Thyroid gland (tissue), 4 donors: Measurements from ENCODE around the gene ADARB2.

Experiments
- POLR2A ChIP-seq, 2 donors: fragments of 450-650 bp; IDR thresholded peaks; one replicate each; pipeline ENCODE4 v1.6.1; 2017; ENCODE audit warnings: antibody characterized with exemption in 2 of 2, mild to moderate bottlenecking in 2 of 2, moderate library complexity in 1 of 2
- TF ChIP-seq, protein P1 (sequence below), 6 experiments: fragments of 200-600 bp in 3 of 6; fragments of 450-650 bp in 3 of 6; sonication (generic) in 3 of 6; IDR thresholded peaks; one replicate each; pipeline ENCODE4 v1.5.1; 2016 to 2019; ENCODE audit warnings: antibody characterized with exemption in 6 of 6, mild to moderate bottlenecking in 2 of 6, inconsistent platforms in 1 of 6, moderate library complexity in 1 of 6

- TF ChIP-seq POLR2A (IDR thresholded peaks at IDR 0.05): no peak
- TF ChIP-seq, protein P1, sequence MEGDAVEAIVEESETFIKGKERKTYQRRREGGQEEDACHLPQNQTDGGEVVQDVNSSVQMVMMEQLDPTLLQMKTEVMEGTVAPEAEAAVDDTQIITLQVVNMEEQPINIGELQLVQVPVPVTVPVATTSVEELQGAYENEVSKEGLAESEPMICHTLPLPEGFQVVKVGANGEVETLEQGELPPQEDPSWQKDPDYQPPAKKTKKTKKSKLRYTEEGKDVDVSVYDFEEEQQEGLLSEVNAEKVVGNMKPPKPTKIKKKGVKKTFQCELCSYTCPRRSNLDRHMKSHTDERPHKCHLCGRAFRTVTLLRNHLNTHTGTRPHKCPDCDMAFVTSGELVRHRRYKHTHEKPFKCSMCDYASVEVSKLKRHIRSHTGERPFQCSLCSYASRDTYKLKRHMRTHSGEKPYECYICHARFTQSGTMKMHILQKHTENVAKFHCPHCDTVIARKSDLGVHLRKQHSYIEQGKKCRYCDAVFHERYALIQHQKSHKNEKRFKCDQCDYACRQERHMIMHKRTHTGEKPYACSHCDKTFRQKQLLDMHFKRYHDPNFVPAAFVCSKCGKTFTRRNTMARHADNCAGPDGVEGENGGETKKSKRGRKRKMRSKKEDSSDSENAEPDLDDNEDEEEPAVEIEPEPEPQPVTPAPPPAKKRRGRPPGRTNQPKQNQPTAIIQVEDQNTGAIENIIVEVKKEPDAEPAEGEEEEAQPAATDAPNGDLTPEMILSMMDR (IDR thresholded peaks at IDR 0.05): no peak
Observed at GRCh38 chr10:1752153-1752552, 14.8 kb upstream of the ADARB2 start.
